Epithelial cell of proximal tubule (primary cell): Measurements from ENCODE around the gene NDRG4. TPM values are rescaled to one million over a fixed set of nuclear protein-coding genes. Genes with fewer than 3 reads are reported as not detected.

Source experiments
- DNase-seq: peaks from one replicate; pipeline ENCODE4 v3.0.0-alpha.2; 2011; ENCODE audit warnings: low read depth
- H3K4me3 ChIP-seq: 2 replicates; pipeline ENCODE4 v1.5.1; 2011; ENCODE audit warnings: low read depth, mild to moderate bottlenecking, low read length
- total RNA-seq: library from RNA; depleted of rRNA; stranded (reverse); fragments of >200 nt; gene quantifications from 2 replicates; pipeline ENCODE4 v1.2.3, GENCODE V29; 2015
- TF ChIP-seq, protein P1 (sequence below): conservative IDR thresholded peaks from 2 replicates; pipeline ENCODE4 v1.5.1; 2012; ENCODE audit warnings: low read depth, mild to moderate bottlenecking, low read length

NDRG4 gene
- total RNA-seq, 1 donor from 2014 or later = 30.8 TPM

DNA sequence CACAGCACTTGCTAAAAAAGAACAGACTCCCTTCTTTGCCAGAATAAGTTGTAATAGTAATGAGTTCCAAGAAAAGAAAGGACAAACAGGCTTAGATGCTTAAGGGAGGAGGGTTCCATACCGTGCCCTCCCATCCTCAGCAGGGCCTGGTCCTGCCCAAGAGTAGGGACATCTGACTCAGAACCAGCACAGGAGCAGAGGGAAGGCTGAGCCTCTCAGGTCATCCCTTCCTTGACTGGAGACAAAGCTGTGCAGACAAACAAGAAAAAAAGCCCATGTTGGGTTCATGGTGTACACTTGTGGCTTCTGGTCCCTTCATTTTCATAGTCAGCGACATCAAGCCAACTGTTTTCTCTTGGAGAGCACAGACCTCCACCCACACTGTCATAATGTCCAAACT lies 44.2 kb upstream of the NDRG4 start:
- no peak for DNase-seq
- TF ChIP-seq, protein P1, sequence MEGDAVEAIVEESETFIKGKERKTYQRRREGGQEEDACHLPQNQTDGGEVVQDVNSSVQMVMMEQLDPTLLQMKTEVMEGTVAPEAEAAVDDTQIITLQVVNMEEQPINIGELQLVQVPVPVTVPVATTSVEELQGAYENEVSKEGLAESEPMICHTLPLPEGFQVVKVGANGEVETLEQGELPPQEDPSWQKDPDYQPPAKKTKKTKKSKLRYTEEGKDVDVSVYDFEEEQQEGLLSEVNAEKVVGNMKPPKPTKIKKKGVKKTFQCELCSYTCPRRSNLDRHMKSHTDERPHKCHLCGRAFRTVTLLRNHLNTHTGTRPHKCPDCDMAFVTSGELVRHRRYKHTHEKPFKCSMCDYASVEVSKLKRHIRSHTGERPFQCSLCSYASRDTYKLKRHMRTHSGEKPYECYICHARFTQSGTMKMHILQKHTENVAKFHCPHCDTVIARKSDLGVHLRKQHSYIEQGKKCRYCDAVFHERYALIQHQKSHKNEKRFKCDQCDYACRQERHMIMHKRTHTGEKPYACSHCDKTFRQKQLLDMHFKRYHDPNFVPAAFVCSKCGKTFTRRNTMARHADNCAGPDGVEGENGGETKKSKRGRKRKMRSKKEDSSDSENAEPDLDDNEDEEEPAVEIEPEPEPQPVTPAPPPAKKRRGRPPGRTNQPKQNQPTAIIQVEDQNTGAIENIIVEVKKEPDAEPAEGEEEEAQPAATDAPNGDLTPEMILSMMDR = no peak
- no peak overlapping the region for H3K4me3 ChIP-seq

- no peak for DNase-seq
- TF ChIP-seq, protein P1 = no peak
Measured at GRCh38 chr16:58456193-58456592, 43.8 kb upstream of the NDRG4 start.

DNA sequence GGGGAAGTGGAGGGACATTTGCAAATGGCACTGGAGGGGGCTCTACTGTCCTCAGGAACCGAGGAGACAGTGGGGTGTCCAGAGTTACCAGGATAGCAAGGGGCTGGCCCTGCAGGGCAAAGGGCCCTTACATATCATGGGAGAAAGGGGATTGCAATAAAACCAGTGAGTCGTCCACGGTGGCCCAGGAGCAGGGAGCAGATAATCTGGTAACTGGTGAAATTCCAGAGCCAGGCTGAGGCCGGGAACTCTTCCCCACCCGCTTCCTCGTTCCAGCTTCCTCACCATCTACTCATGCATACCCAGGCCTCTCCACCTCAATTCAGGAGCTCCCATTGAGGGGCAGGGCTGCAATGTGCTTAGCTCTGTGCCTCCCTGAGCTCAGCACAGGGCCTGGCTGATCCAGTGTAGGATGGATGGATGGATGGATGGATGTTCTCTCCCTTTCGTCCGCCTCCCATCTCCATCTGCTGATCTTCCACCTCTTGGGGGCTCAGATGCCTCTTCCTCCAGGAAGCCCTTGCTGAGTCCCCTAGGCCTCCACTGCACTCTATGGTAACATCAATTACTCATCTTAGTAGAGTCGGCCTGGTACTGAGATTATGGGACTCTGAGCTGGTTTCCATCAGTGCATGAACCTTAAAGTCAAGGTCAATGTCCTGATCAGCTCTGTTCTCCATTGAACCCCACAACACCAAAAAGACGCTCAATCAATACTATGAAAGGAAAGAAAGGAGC lies 41.2 kb upstream of the NDRG4 start:
- TF ChIP-seq, protein P1 = no peak
- no peak for DNase-seq

More at GRCh38 chr16:58456193-58456592, 43.8 kb upstream of the NDRG4 start:
- no peak overlapping the region for H3K4me3 ChIP-seq

GRCh38 chr16:58459344-58460218 lies 40.4 kb upstream of the NDRG4 start:
- H3K4me3 ChIP-seq = no peak overlapping the region
- DNase-seq = peak; percentile 86
- TF ChIP-seq, protein P1 = no peak

More for the DNA sequence above, 41.2 kb upstream of the NDRG4 start:
- H3K4me3 ChIP-seq = no peak overlapping the region

GRCh38 chr16:58460219-58460610 lies 39.7 kb upstream of the NDRG4 start:
- no peak overlapping the region for H3K4me3 ChIP-seq
- no peak for DNase-seq
- TF ChIP-seq, protein P1 = no peak

DNA sequence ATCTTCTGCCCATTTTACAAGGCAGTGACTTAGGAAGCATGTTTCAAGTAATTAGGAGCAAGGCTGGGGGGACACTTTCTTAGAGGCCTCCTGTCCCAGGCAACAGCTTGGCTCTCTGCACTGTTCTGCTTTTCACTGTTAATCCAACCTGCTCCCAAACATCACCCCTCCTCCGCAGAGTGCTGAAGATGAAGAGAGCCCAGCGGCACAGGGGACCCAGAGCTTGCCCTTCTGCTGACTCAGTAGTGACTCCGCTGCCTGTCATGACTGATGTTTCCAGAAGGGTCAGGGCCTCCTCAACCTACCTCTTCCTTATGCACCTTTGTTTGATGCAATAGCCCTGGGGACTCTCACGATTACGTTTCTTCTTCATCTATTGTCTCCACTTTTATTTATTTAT lies 38.9 kb upstream of the NDRG4 start:
- TF ChIP-seq, protein P1 = no peak
- DNase-seq = no peak
- no peak overlapping the region for H3K4me3 ChIP-seq

DNA sequence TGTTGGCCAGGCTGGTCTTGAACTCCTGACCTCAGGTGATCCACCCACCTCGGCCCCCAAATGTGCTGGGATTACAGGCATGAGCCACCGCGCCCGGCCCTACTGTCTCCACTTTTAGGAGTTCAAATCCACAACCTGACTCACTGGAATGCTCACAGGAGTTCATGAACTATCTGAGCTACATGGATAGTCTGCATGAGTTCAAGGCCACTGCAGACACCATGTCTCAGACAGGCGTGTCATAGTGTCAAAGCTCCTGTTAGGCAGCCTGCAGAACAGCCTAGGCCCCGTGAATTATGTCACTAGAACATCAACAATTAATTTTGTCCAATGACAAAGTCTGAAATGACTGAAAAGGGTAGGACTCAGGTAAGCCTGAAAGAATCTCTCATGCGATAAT lies 38.3 kb upstream of the NDRG4 start:
- no peak for DNase-seq
- no peak overlapping the region for H3K4me3 ChIP-seq
- TF ChIP-seq, protein P1 = no peak
